NCI-H2227 treated with DMSO at 0.1 percent for 48 hours (cell line): Measurements from ENCODE around the gene ZFP82.

Source experiments
- DNase-seq: peaks from one replicate; lab custom pipeline; 2025; lab: John Stamatoyannopoulos, UW

Gene ZFP82

DNA sequence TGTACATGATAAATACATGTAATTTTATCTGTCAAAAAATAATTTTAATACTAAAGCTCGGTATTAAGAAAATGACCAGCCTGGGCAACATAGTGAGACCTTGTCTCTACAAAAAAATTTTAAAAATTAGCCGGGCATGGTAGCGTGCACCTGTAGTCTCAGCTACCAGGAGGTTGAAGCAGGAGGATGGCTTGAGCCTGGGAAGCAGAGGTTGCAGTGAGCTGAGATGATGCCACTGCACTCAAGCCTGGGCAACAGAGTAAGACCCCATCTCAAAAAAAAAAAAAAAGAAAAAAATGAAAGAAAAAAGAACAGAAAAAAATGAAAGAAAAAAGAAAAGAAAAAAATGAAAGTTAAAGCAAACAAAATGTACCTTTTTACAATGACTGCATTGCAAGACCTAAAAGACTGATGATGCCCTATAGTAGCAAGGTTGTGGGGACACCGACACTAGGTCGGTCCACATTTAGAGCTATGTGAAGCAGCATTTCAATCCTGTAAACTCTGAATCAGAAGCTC, 44.7 kb downstream of the ZFP82 start:
- DNase-seq: no peak

GRCh38 chr19:36371886-36372285, 46.6 kb downstream of the ZFP82 start:
- DNase-seq: no peak

DNA sequence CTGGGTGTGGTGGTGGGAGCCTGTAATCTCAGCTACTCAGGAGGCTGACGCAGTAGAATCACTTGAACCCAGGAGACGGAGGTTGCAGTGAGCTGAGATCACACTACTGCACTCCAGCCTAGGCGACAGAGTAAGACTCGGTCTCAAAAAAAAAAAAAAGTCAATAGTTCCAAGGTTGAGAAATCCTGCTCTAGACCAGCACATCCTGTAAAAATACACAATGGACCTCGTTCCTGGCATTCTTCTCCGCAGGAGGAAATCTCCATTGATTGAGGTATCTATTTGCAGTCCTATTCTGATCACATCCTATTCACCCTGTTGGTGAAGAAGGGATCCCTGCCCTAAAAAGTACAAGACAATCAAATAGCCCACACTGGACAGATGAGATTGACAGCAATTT, 54.6 kb downstream of the ZFP82 start:
- DNase-seq: no peak
